ENCODE measurements around the gene MCIDAS.

DNA sequence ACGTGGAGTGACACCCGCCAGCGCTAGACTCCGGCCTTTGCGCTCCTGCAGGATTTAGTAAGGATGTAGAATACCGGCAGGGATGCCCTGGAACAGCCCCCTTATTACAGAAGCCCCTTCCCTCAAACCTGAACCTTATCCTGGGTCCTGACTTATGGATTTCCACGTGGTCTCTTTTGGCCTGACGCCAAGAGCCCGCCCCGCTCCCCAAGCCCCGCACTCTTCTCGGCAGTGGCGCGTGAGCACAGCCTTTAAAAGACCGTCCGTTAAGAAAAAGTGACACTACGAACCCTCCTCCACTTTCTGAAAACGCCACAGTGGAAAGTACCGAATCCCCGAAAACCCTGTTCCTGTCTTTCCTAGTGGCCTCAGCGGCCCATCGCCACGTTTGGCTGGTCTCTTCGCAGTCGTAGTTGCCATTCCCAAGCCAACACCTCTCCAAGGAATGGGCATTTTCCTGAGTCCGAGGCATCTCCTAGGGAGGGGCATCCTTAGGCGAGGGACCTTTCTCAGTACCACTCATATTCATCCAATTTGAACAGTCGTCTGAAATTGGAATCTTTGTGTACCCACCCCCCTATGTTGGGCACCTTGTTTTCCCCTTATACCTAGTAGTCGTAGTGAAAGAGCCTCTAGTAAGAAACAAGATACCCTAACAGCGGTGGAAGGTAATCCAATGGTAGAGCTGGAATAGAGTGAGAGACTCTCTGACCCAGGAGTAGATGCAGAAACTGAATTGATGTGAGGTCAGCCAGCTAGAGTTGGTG is 732 bp upstream of the MCIDAS start:
- TF ChIP-seq, protein P1, sequence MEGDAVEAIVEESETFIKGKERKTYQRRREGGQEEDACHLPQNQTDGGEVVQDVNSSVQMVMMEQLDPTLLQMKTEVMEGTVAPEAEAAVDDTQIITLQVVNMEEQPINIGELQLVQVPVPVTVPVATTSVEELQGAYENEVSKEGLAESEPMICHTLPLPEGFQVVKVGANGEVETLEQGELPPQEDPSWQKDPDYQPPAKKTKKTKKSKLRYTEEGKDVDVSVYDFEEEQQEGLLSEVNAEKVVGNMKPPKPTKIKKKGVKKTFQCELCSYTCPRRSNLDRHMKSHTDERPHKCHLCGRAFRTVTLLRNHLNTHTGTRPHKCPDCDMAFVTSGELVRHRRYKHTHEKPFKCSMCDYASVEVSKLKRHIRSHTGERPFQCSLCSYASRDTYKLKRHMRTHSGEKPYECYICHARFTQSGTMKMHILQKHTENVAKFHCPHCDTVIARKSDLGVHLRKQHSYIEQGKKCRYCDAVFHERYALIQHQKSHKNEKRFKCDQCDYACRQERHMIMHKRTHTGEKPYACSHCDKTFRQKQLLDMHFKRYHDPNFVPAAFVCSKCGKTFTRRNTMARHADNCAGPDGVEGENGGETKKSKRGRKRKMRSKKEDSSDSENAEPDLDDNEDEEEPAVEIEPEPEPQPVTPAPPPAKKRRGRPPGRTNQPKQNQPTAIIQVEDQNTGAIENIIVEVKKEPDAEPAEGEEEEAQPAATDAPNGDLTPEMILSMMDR (IDR thresholded peaks at IDR 0.05; ENCODE audit: poor library complexity): no peak
- no peak for TF ChIP-seq EZH2 (IDR thresholded peaks at IDR 0.05; ENCODE audit: borderline replicate concordance)

All from hepatocyte (in vitro differentiated cells).